NCI-H1092 treated with DMSO at 0.1 percent for 48 hours (cell line): Measurements from ENCODE around the gene C1QTNF5.

Experiments used
- DNase-seq: peaks from one replicate; lab custom pipeline; 2025; lab: John Stamatoyannopoulos, UW

The C1QTNF5 gene

DNA sequence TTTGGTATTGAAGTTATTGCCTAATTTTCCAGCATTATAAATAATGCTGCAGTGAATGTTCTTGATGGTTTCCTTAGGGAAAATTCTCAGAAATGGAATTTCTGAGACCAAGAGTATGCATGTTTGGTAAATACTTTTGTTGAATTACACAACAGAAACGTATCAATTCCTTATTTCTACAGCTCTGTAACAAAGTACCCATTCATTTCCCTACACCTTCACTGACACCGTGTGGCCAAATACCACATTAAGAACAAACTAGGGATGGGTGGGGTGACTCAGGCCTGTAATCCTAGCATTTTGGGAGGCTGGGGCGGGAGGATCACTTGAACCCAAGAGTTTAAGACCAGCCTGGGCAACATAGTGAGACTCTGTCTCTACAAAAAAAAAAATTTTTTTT, 45.5 kb downstream of the C1QTNF5 start:
- DNase-seq: no peak

DNA sequence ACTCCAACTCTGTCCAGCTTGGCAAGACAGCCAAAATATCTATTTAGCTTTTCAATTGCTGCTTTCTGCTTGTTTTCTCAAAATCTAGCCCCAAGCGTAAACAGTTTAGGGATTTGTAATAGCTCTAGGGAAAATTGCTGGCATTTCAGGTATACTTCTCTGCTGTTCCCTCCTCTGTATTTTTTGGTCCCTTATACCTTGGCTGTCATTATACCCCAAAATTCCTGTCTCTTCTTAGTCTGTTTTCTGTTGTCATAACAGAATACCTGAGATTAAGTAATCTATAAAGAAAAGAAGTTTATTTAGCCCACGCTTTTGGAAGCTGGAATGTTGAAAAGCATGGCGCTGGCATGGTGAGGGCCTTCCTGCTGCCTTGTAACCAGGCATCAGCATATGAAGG, 47.2 kb downstream of the C1QTNF5 start:
- DNase-seq: no peak

DNA sequence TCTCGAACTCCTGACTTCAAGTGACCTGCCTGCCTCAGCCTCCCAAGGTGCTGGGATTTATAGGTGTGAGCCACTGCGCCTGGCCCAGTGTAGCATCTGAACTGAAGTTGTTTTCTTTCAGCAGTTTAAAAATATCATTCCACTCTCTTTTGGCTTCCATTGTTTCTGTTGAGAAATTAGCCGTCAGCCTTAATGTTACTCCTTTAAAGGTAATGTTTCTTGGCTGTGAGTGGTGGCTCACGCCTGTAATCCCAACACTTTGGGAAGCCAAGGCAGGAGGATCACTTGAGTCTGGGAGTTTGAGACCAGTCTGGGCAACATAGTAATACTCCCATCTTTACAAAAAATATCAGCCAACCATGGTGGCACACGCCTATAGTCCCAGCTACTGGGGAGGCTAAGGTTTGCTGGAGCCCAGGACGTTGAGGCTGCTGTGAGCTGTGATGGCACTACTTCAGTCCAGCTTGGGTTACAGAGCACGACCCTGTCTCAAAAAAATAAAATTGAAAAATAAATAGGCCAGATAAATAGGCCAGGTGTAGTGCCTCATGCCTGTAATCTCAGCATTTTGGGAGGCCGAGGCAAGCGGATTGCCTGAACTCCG, 49.7 kb downstream of the C1QTNF5 start:
- DNase-seq: no peak
